Measurements from ENCODE around the gene ASTN2.

ASTN2 gene

GRCh38 chr9:117434566-117434965, 19.7 kb upstream of the ASTN2 start:
- TF ChIP-seq CTCF (conservative IDR thresholded peaks at IDR 0.05) (no peak), ZFX (IDR thresholded peaks at IDR 0.05) (no peak)
- H3K27ac ChIP-seq = no peak overlapping the region

GRCh38 chr9:117430813-117431212, 16.0 kb upstream of the ASTN2 start:
- H3K27ac ChIP-seq = no peak overlapping the region
- no peak for TF ChIP-seq CTCF (conservative IDR thresholded peaks at IDR 0.05)
- TF ChIP-seq ZFX (IDR thresholded peaks at IDR 0.05) = no peak

- no peak overlapping the region for H3K27ac ChIP-seq
- TF ChIP-seq ZFX (IDR thresholded peaks at IDR 0.05) = no peak
- no peak for TF ChIP-seq CTCF (conservative IDR thresholded peaks at IDR 0.05)
Observed at GRCh38 chr9:117427357-117427913, 12.6 kb upstream of the ASTN2 start.

GRCh38 chr9:117425566-117425965, 10.7 kb upstream of the ASTN2 start:
- no peak overlapping the region for H3K27ac ChIP-seq
- no peak for TF ChIP-seq ZFX (IDR thresholded peaks at IDR 0.05)
- no peak for TF ChIP-seq CTCF (conservative IDR thresholded peaks at IDR 0.05)

GRCh38 chr9:117424291-117424690, 9.4 kb upstream of the ASTN2 start:
- TF ChIP-seq ZFX (IDR thresholded peaks at IDR 0.05) (no peak), CTCF (conservative IDR thresholded peaks at IDR 0.05) (no peak)
- no peak overlapping the region for H3K27ac ChIP-seq

GRCh38 chr9:117418111-117418510, 3.3 kb upstream of the ASTN2 start:
- no peak overlapping the region for H3K27ac ChIP-seq
- TF ChIP-seq ZFX (IDR thresholded peaks at IDR 0.05) = no peak

GRCh38 chr9:117416856-117417255, 2.0 kb upstream of the ASTN2 start:
- no peak for TF ChIP-seq ZFX (IDR thresholded peaks at IDR 0.05)
- no peak for TF ChIP-seq CTCF (conservative IDR thresholded peaks at IDR 0.05)
- H3K27ac ChIP-seq = no peak overlapping the region

GRCh38 chr9:117415358-117415914, 579 bp upstream of the ASTN2 start:
- TF ChIP-seq CTCF (conservative IDR thresholded peaks at IDR 0.05) (no peak), ZFX (IDR thresholded peaks at IDR 0.05) (no peak)
- H3K27ac ChIP-seq = no peak overlapping the region
